Keratinocyte (primary cell): Measurements from ENCODE around the gene EDA.

ENCODE experiments used
- EZH2 ChIP-seq: IDR thresholded peaks from one replicate; pipeline ENCODE4 v1.6.1; 2012; ENCODE audit warnings: inconsistent platforms, mild to moderate bottlenecking, low read length, moderate library complexity
- TF ChIP-seq, protein P1 (sequence below), 3 experiments: IDR thresholded peaks in 1 of 3; conservative IDR thresholded peaks in 1 of 3; optimal IDR thresholded peaks in 1 of 3; 2 replicates in 2 of 3; 3 replicates in 1 of 3; pipeline versions ENCODE3 to v1.5.1; 2011; ENCODE audit warnings: low read length in 3 of 3, mild to moderate bottlenecking in 3 of 3, moderate library complexity in 2 of 3, control low read depth in 1 of 3, inconsistent platforms in 1 of 3; ENCODE audit not compliant: insufficient read depth in 2 of 3; ENCODE audit errors: extremely low read depth in 1 of 3

DNA sequence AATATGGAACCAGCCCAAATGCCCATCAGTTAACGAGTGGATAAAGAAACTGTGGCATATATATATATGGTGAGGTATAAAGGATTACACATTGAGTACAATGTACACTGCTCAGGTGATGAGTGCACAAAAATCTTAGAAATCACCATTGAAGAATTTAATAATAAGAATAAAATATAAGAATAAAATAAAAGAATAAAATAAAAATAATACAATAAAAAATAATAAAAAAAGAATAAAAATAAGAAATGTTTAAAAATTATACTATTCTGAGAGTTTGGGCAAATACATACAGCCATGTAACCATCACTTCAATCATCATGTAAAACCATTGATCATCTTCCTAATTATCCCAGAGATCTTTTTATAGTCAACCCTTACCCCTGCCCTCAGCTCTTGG lies 260.3 kb downstream of the EDA start:
- TF ChIP-seq, protein P1, sequence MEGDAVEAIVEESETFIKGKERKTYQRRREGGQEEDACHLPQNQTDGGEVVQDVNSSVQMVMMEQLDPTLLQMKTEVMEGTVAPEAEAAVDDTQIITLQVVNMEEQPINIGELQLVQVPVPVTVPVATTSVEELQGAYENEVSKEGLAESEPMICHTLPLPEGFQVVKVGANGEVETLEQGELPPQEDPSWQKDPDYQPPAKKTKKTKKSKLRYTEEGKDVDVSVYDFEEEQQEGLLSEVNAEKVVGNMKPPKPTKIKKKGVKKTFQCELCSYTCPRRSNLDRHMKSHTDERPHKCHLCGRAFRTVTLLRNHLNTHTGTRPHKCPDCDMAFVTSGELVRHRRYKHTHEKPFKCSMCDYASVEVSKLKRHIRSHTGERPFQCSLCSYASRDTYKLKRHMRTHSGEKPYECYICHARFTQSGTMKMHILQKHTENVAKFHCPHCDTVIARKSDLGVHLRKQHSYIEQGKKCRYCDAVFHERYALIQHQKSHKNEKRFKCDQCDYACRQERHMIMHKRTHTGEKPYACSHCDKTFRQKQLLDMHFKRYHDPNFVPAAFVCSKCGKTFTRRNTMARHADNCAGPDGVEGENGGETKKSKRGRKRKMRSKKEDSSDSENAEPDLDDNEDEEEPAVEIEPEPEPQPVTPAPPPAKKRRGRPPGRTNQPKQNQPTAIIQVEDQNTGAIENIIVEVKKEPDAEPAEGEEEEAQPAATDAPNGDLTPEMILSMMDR (optimal IDR thresholded peaks at IDR 0.05 in 1 of 3, IDR thresholded peaks at IDR 0.05 in 1 of 3, conservative IDR thresholded peaks at IDR 0.05 in 1 of 3; ENCODE audit: extremely low read depth in 1 of 3, insufficient read depth in 2 of 3, low read length in 3 of 3): no peak
- no peak for TF ChIP-seq EZH2
